Stomach smooth muscle (tissue), 2 donors: ENCODE data around the gene SLC16A1.
"Not testable (repeated sequence)": the region's sequence is repeated elsewhere in the genome, so short reads cannot be mapped to it uniquely, and the experiment has no call there.

Source experiments
- H3K27ac ChIP-seq: one replicate; pipeline ENCODE4 v1.7.0; 2013; ENCODE audit warnings: mild to moderate bottlenecking, low read length, inconsistent platforms
- H3K27me3 ChIP-seq, 2 donors: one replicate each; pipeline ENCODE4 v1.7.0; 2013; ENCODE audit warnings: low read length in 2 of 2; ENCODE audit not compliant: insufficient read depth in 2 of 2, control insufficient read depth in 1 of 2
- H3K36me3 ChIP-seq, 2 donors: one replicate each; pipeline ENCODE4 v1.7.0; 2013; ENCODE audit warnings: low read length in 2 of 2; ENCODE audit not compliant: control insufficient read depth in 2 of 2, insufficient read depth in 2 of 2
- H3K4me1 ChIP-seq: one replicate; pipeline ENCODE4 v1.7.0; 2013; ENCODE audit warnings: low read length; ENCODE audit not compliant: control insufficient read depth, insufficient read depth
- H3K4me3 ChIP-seq, 2 donors: one replicate each; pipeline ENCODE4 v1.7.0; 2013; ENCODE audit warnings: low read length in 2 of 2
- H3K9ac ChIP-seq, 2 donors: one replicate each; pipeline ENCODE4 v1.7.0; 2013; ENCODE audit warnings: low read length in 2 of 2, mild to moderate bottlenecking in 1 of 2
- H3K9me3 ChIP-seq, 2 donors: one replicate each; pipeline ENCODE4 v1.7.0; 2013; ENCODE audit warnings: low read length in 2 of 2; ENCODE audit not compliant: control insufficient read depth in 2 of 2
- donor health status: healthy.
- donor health status: Pancreatic carcinoma.

SLC16A1 gene

GRCh38 chr1:112990271-112990670 is 34.3 kb upstream of the SLC16A1 start:
- no peak overlapping the region for H3K4me3 ChIP-seq
- no peak overlapping the region for H3K27ac ChIP-seq
- no peak overlapping the region for H3K9ac ChIP-seq
- no peaks in the 10 kb centered on the region for H3K27me3 ChIP-seq
- H3K4me1 ChIP-seq = peaks cover 18% of the 10 kb centered on the region
- no peaks in the 10 kb centered on the region for H3K9me3 ChIP-seq
- no peaks in the 10 kb centered on the region for H3K36me3 ChIP-seq

- no peaks in the 10 kb centered on the region for H3K27me3 ChIP-seq
- no peak overlapping the region for H3K9ac ChIP-seq
- H3K4me1 ChIP-seq = peaks cover 12% of the 10 kb centered on the region
- no peak overlapping the region for H3K4me3 ChIP-seq
- H3K36me3 ChIP-seq = no peaks in the 10 kb centered on the region
- H3K9me3 ChIP-seq = no peaks in the 10 kb centered on the region
- no peak overlapping the region for H3K27ac ChIP-seq
Measured at GRCh38 chr1:112988367-112988766, 32.4 kb upstream of the SLC16A1 start.

GRCh38 chr1:112985123-112985522 is 29.1 kb upstream of the SLC16A1 start:
- H3K27ac ChIP-seq = no peak overlapping the region
- no peaks in the 10 kb centered on the region for H3K27me3 ChIP-seq
- H3K4me1 ChIP-seq = peaks cover 27% of the 10 kb centered on the region
- H3K36me3 ChIP-seq = no peaks in the 10 kb centered on the region
- H3K9ac ChIP-seq = no peak overlapping the region
- no peaks in the 10 kb centered on the region for H3K9me3 ChIP-seq
- peak overlapping the region in 1 of 2 donors; percentile 36 for H3K4me3 ChIP-seq

- Histone ChIP-seq H3K36me3 (no peaks in the 10 kb centered on the region), H3K9ac (peak overlapping the region in 1 of 2 donors; percentile 30), H3K27ac (no peak overlapping the region), H3K4me1 (peaks cover 27% of the 10 kb centered on the region), H3K27me3 (no peaks in the 10 kb centered on the region), H3K9me3 (no peaks in the 10 kb centered on the region), H3K4me3 (peak overlapping the region in 1 of 2 donors; percentile 29)
Measured at GRCh38 chr1:112983537-112984131, 27.6 kb upstream of the SLC16A1 start.

- Histone ChIP-seq H3K27ac (no peak overlapping the region), H3K9me3 (no peaks in the 10 kb centered on the region), H3K4me3 (peak overlapping the region in 1 of 2 donors; percentile 29), H3K4me1 (peaks cover 27% of the 10 kb centered on the region), H3K36me3 (no peaks in the 10 kb centered on the region), H3K9ac (peak overlapping the region in 1 of 2 donors; percentile 30), H3K27me3 (no peaks in the 10 kb centered on the region)
Measured at GRCh38 chr1:112982853-112983536, 27.0 kb upstream of the SLC16A1 start.

GRCh38 chr1:112982328-112982727 is 26.3 kb upstream of the SLC16A1 start:
- no peaks in the 10 kb centered on the region for H3K27me3 ChIP-seq
- H3K36me3 ChIP-seq = no peaks in the 10 kb centered on the region
- H3K27ac ChIP-seq = no peak overlapping the region
- H3K4me1 ChIP-seq = peaks cover 27% of the 10 kb centered on the region
- H3K9me3 ChIP-seq = no peaks in the 10 kb centered on the region
- no peak overlapping the region for H3K4me3 ChIP-seq
- H3K9ac ChIP-seq = no peak overlapping the region

GRCh38 chr1:112981834-112982233 is 25.8 kb upstream of the SLC16A1 start:
- not testable (repeated sequence) for H3K27me3 ChIP-seq, H3K4me3 ChIP-seq, H3K9ac ChIP-seq, H3K9me3 ChIP-seq, H3K27ac ChIP-seq, H3K36me3 ChIP-seq
- peaks cover 26% of the 10 kb centered on the region for H3K4me1 ChIP-seq

GRCh38 chr1:112981426-112981825 is 25.4 kb upstream of the SLC16A1 start:
- no peak overlapping the region for H3K27ac ChIP-seq
- H3K4me1 ChIP-seq = peaks cover 22% of the 10 kb centered on the region
- H3K4me3 ChIP-seq = no peak overlapping the region
- no peaks in the 10 kb centered on the region for H3K9me3 ChIP-seq
- H3K27me3 ChIP-seq = no peaks in the 10 kb centered on the region
- no peaks in the 10 kb centered on the region for H3K36me3 ChIP-seq
- H3K9ac ChIP-seq = no peak overlapping the region

GRCh38 chr1:112975336-112975735 is 19.3 kb upstream of the SLC16A1 start:
- no peak overlapping the region for H3K27ac ChIP-seq
- H3K9me3 ChIP-seq = no peaks in the 10 kb centered on the region

GRCh38 chr1:112974646-112975045 is 18.6 kb upstream of the SLC16A1 start:
- no peak overlapping the region for H3K27ac ChIP-seq
- no peaks in the 10 kb centered on the region for H3K4me1 ChIP-seq
- no peak overlapping the region for H3K4me3 ChIP-seq
- H3K36me3 ChIP-seq = peaks cover 0 to 4% of the 10 kb centered on the region in 2 donors
- H3K27me3 ChIP-seq = no peaks in the 10 kb centered on the region
- H3K9me3 ChIP-seq = no peaks in the 10 kb centered on the region
- H3K9ac ChIP-seq = no peak overlapping the region

More at GRCh38 chr1:112975336-112975735, 19.3 kb upstream of the SLC16A1 start:
- no peaks in the 10 kb centered on the region for H3K4me1 ChIP-seq
- H3K4me3 ChIP-seq = no peak overlapping the region
- peaks cover 0 to 4% of the 10 kb centered on the region in 2 donors for H3K36me3 ChIP-seq
- H3K9ac ChIP-seq = no peak overlapping the region
- no peaks in the 10 kb centered on the region for H3K27me3 ChIP-seq

- Histone ChIP-seq H3K4me1 (no peaks in the 10 kb centered on the region), H3K4me3 (no peak overlapping the region), H3K27me3 (no peaks in the 10 kb centered on the region), H3K9ac (no peak overlapping the region), H3K36me3 (peaks cover 0 to 4% of the 10 kb centered on the region in 2 donors), H3K27ac (no peak overlapping the region), H3K9me3 (no peaks in the 10 kb centered on the region)
Measured at GRCh38 chr1:112973788-112974187, 17.8 kb upstream of the SLC16A1 start.
